ENCODE results near the gene SEMA3B.

SEMA3B gene

DNA sequence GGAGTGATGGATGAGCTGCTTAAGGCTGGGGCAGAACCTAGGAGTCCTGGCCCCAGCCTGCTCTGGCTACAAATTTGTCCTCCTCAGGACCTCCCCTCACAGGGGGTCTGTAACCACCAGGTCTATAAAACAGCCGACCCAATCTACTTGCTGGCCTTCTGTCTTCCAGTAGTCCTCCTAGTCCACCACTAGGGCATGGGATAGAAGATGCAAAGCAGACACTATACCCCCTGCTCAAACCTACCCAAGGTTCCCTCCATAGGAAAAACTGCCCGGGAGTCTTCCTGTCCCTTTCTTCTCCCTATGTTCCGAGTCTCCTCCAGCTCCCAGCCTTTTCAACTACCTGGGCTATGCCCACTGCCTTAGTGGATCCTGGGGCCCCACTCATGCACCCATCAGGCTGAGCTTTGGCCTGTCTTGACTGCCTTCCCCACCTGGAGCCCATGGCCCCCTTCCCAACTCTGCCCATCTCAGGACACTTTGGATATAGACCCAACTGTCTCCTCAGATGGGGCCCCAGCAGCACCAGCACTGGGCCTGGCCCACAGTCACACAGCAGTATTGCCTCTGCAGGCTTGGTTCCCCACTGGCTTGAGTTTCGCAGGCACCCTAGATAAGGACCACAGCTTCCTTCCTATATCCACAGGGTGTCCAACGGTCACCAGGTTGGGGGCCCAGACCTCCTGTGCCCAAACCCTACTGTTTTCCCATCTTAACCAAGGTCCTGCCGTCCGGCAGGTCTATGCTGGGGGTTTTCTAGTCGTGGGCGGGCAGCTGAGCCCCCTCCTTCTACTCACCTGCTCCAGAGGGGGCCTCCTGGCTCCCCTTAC, 29.2 kb downstream of the SEMA3B start:
- FAIRE-seq (no peak), DNase-seq (ENCODE audit: insufficient read length, low spot score) (no peak)
- TF ChIP-seq CTCF (IDR thresholded peaks at IDR 0.05; ENCODE audit: insufficient read depth, missing control alignments) = no peak

DNA sequence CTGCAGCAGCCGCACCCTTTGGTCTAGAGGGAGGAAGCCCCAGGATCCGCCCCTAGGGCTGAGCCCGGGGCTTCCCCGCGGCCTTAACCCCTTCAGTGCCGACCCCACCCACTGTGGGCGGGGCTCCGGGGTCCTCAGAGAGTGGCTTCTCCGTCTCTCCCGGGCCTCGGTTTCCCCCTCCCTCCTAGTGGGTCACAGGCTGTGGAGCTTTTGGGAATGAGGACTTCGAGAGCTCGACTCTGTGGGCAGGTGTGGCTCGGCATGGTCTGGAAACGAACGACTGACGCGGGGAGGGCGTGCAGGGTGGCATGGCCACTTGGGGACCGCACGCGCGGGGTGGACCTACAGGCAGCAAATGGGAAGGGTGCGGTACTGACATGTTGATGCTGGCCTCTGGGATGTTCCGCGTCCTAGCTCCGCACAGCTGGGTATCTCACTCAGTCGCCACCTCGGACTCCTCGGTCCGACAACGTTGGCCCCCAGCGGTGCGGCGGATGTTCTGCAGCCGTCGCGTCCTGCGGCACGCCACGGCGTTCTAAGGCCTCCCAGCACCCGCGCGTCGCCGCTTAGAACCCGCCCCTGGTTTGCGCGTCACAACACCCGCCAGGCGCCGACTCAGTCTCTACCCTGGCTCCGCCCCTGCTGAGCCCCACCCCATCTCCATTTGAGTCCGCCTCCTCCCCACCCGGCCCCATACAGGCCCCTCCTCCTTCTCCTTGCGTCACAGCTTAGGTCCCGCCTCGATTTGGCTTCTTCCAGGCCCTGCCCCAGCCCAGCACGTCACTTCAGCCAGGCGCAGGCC, 30.1 kb downstream of the SEMA3B start, which contains the start of the genes HYAL3 and NAA80:
TSS of gene HYAL3 (minus strand) at position 570 of the 802 bp plus-strand sequence. CDS start 3,803 bp downstream, outside the sequence.
TSS of gene NAA80 (minus strand) at position 570 of the 802 bp plus-strand sequence. CDS start 1,942 bp downstream, outside the sequence.
- DNase-seq (ENCODE audit: insufficient read length, low spot score) (peak; percentile 98), FAIRE-seq (no peak)
- TF ChIP-seq CTCF (IDR thresholded peaks at IDR 0.05; ENCODE audit: insufficient read depth, missing control alignments) = no peak

GRCh38 chr3:50299638-50299928, 30.6 kb downstream of the SEMA3B start:
- no peak for TF ChIP-seq CTCF (IDR thresholded peaks at IDR 0.05; ENCODE audit: insufficient read depth, missing control alignments)
- DNase-seq (ENCODE audit: insufficient read length, low spot score) = no peak
- FAIRE-seq = no peak

GRCh38 chr3:50299929-50300680, 31.2 kb downstream of the SEMA3B start:
- DNase-seq (ENCODE audit: insufficient read length, low spot score) = no peak
- no peak for FAIRE-seq
- no peak for TF ChIP-seq CTCF (IDR thresholded peaks at IDR 0.05; ENCODE audit: insufficient read depth, missing control alignments)

- TF ChIP-seq CTCF (IDR thresholded peaks at IDR 0.05; ENCODE audit: insufficient read depth, missing control alignments) = no peak
- no peak for FAIRE-seq
- DNase-seq (ENCODE audit: insufficient read length, low spot score) = no peak
Measured at GRCh38 chr3:50300681-50301254, 31.8 kb downstream of the SEMA3B start.

DNA sequence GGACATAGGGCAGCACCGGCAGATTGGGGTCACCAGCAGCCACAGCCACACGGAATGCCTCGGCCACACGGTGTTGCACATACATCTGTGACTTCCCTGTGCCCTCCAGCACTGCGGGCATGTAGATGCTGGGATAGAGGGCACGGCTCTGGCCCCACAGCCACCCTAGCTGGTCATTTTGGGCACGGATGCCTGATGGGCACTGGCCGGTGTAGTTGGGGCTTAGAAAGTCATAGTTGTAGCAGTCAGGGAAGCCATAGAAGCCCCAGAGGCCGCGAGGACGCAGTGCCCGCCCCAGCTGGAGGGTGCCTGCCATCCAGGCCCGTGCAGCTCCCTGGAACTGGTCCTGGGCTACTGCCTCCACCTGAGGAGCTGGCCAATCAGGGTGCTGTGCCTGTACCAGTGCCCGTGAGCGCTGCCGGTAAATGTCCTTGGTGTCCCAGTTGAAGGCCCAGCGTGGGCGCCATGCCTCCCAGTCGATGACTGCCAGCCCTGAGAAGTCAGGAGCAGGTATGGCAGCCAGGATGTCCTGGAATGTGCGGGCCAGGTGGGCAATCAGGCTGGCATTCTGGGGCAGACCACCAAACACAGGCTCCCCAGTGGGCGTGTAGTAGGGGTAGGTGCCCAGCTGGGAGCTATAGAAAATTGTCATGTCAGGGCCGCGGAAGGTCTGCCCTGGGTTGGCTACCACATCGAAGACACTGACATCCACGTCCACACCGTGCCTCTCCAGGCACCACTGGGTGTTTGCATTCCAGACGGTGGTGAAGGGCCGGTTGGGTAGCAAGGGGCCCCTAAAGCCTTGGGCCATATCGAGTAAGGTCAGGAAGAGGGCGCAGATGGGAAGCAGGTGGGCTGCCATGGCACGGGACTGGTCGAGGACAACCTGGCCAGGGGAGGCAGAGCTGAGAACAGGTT, 33.4 kb downstream of the SEMA3B start:
- DNase-seq (ENCODE audit: insufficient read length, low spot score) = no peak
- FAIRE-seq = no peak
- no peak for TF ChIP-seq CTCF (IDR thresholded peaks at IDR 0.05; ENCODE audit: insufficient read depth, missing control alignments)

All from D721Med (cell line).